DMS153 (cell line): ENCODE results near the gene ANXA3.

Experiments
- DNase-seq: peaks from one replicate; lab custom pipeline; 2025; lab: John Stamatoyannopoulos, UW

ANXA3 gene

GRCh38 chr4:78611215-78611558 lies 59.6 kb downstream of the ANXA3 start:
- DNase-seq = no peak

- peak; percentile 43 for DNase-seq
These were observed 61.0 kb downstream of the ANXA3 start for GRCh38 chr4:78612398-78613178.

- peak; percentile 7 for DNase-seq
These were observed 62.2 kb downstream of the ANXA3 start for GRCh38 chr4:78613522-78614321.

GRCh38 chr4:78616046-78616498 lies 64.5 kb downstream of the ANXA3 start:
- DNase-seq = no peak

GRCh38 chr4:78618436-78618835 lies 66.9 kb downstream of the ANXA3 start:
- DNase-seq = no peak

GRCh38 chr4:78621395-78621794 lies 69.8 kb downstream of the ANXA3 start:
- no peak for DNase-seq

- no peak for DNase-seq
These were observed 70.8 kb downstream of the ANXA3 start for GRCh38 chr4:78622253-78622979.

- no peak for DNase-seq
These were observed 72.5 kb downstream of the ANXA3 start for GRCh38 chr4:78624048-78624447.

- DNase-seq = no peak
These were observed 73.5 kb downstream of the ANXA3 start for GRCh38 chr4:78625073-78625472.

GRCh38 chr4:78627046-78627965 lies 75.7 kb downstream of the ANXA3 start:
- DNase-seq = no peak

- DNase-seq = no peak
These were observed 76.6 kb downstream of the ANXA3 start for GRCh38 chr4:78627966-78628678.

- no peak for DNase-seq
These were observed 78.5 kb downstream of the ANXA3 start for GRCh38 chr4:78629991-78630541.

GRCh38 chr4:78630615-78631014 lies 79.0 kb downstream of the ANXA3 start:
- no peak for DNase-seq

- no peak for DNase-seq
These were observed 82.6 kb downstream of the ANXA3 start for GRCh38 chr4:78634011-78634664.

GRCh38 chr4:78638337-78639172 lies 87.0 kb downstream of the ANXA3 start:
- DNase-seq = no peak

- DNase-seq = no peak
These were observed 89.1 kb downstream of the ANXA3 start for GRCh38 chr4:78640714-78641113.

GRCh38 chr4:78642934-78643333 lies 91.4 kb downstream of the ANXA3 start:
- DNase-seq = no peak

- no peak for DNase-seq
These were observed 92.6 kb downstream of the ANXA3 start for GRCh38 chr4:78644063-78644691.
